Caco-2 (cell line): ENCODE measurements around the gene KRT17. TPM values are rescaled to one million over a fixed set of nuclear protein-coding genes. Genes with fewer than 3 reads are reported as not detected.
A peak's percentile ranks its signal among the peaks of the same experiment; 100 is the strongest.

Experiments
- BruUV-seq: library from RNA; stranded (reverse); fragments of 400-500 nt; replicated peaks from 2 replicates; lab custom pipeline; 2021; lab: Mats Ljungman, UMichigan
- CTCF ChIA-PET: fragments of 300-600 bp; sonication (Branson Sonifier 250); formaldehyde crosslinking; loops from one replicate; lab custom pipeline; 2022; ENCODE audit warnings: antibody characterized with exemption; lab: Charles Lee
- POLR2A ChIA-PET: fragments of 300-600 bp; sonication (Branson Sonifier 250); formaldehyde crosslinking; loops from one replicate; lab custom pipeline; 2022; ENCODE audit warnings: antibody characterized with exemption; lab: Charles Lee
- DNase-seq, 2 experiments: peaks; one replicate each; pipeline versions ENCODE4 v3.0.0 to v3.0.0-alpha.2; 2020 to 2022
- H3K27me3 ChIP-seq: replicated peaks from 2 replicates; pipeline ENCODE4 v1.6.0; 2011; ENCODE audit warnings: low read length; ENCODE audit not compliant: control insufficient read depth, insufficient read depth
- H3K36me3 ChIP-seq: 2 replicates; pipeline ENCODE4 v1.5.1; 2011; ENCODE audit warnings: low read length; ENCODE audit not compliant: control insufficient read depth, insufficient read depth
- H3K4me1 ChIP-seq: fragments of 250-450 bp; sonication (Bioruptor Pico); 2 replicates; pipeline ENCODE4 v1.5.1; 2020; ENCODE audit warnings: mild to moderate bottlenecking
- H3K4me3 ChIP-seq: 2 replicates; pipeline ENCODE4 v1.5.1; 2011; ENCODE audit warnings: low read depth, mild to moderate bottlenecking, control low read depth, low read length
- H3K9me3 ChIP-seq: fragments of 250-450 bp; sonication (Bioruptor Pico); 2 replicates; pipeline ENCODE4 v1.5.1; 2020; ENCODE audit warnings: mild to moderate bottlenecking, moderate library complexity
- H3K27ac Mint-ChIP-seq: one replicate; pipeline ENCODE4 v1.8.0; 2022; ENCODE audit warnings: mixed read lengths; ENCODE audit not compliant: unreplicated experiment
- H3K27me3 Mint-ChIP-seq: one replicate; pipeline ENCODE4 v1.8.0; 2022; ENCODE audit warnings: mixed read lengths; ENCODE audit not compliant: insufficient read depth, unreplicated experiment
- H3K36me3 Mint-ChIP-seq: one replicate; pipeline ENCODE4 v1.8.0; 2022; ENCODE audit warnings: mild to moderate bottlenecking, mixed read lengths; ENCODE audit not compliant: insufficient read depth, unreplicated experiment
- H3K4me1 Mint-ChIP-seq: one replicate; pipeline ENCODE4 v1.8.0; 2022; ENCODE audit warnings: low read depth, mixed read lengths; ENCODE audit not compliant: unreplicated experiment
- H3K4me3 Mint-ChIP-seq: one replicate; pipeline ENCODE4 v1.8.0; 2022; ENCODE audit warnings: mild to moderate bottlenecking, moderate library complexity, mixed read lengths; ENCODE audit not compliant: unreplicated experiment
- H3K9me3 Mint-ChIP-seq: one replicate; pipeline ENCODE4 v1.8.0; 2022; ENCODE audit warnings: mixed read lengths; ENCODE audit not compliant: unreplicated experiment
- intact Hi-C: fragments of 100-400 bp; cut with micrococcal nuclease; formaldehyde crosslinking; loops from one replicate; pipeline ENCODE4 v1.10.0; 2022; ENCODE audit not compliant: unreplicated experiment
- total RNA-seq: library from RNA; stranded (reverse); gene quantifications from 2 replicates; pipeline ENCODE4 v1.2.3, GENCODE V29; 2022
- TF ChIP-seq, protein P1 (sequence below), 2 experiments: fragments of 200-600 bp in 1 of 2; IDR thresholded peaks; 1 replicate in 1 of 2; 2 replicates in 1 of 2; pipeline versions ENCODE4 v1.5.1 to v1.8.0; 2011 to 2022; ENCODE audit warnings: antibody characterized with exemption in 1 of 2, control low read depth in 1 of 2, inconsistent platforms in 1 of 2, low read depth in 1 of 2, low read length in 1 of 2, mild to moderate bottlenecking in 1 of 2, moderate library complexity in 1 of 2; ENCODE audit not compliant: insufficient read depth in 1 of 2, severe bottlenecking in 1 of 2, unreplicated experiment in 1 of 2

Gene KRT17
- total RNA-seq, 1 experiment from 2014 or later = 2.8 TPM

DNA sequence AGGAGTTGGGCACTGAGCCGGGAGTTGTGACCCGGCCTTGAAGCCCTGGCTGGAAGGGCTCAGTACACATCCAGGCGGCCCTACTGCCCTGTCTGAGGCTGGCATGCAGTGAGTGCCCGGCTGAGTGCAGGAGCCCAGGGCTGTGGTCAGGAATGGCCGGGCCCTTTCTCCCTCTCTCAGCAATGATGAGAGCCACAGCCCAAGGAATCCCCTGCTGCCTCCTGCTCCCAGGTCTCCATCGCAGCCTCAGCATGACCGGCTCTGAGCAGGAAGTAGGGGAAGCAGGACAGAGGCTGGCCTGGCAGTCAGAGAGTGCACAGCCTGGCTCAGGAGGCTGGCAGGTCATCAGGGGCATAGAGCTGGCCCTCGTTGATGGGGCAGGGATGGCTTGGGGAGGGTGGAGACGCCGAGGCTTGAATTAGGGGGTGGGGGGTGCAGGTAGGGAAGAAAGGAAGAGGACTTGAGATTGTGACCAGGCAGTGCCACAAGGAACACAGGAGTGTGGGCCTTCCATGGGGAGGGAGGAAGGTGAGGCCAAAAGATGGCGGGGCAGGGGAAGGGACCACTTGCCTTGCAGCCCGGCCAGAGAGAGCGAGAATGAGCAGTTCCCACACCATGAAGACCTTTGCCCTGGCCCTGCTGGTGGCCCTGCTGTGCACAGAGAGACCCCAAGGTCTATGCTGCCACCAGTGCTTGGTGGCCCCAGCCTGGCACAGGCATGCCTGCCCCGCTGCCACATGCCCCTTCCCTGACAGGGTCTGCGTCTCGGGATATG lies 32.1 kb upstream of the KRT17 start:
- Histone ChIP-seq H3K4me3 (no peak overlapping the region), H3K36me3 (no peaks in the 10 kb centered on the region), H3K4me1 (peaks cover 31% of the 10 kb centered on the region), H3K9me3 (no peaks in the 10 kb centered on the region), H3K27me3 (no peaks in the 10 kb centered on the region)
- ChIA-PET POLR2A (no interaction called here), CTCF (no interaction called here)
- Mint-ChIP-seq H3K4me3 (no peak overlapping the region), H3K36me3 (peaks cover 6% of the 10 kb centered on the region), H3K4me1 (peaks cover 7% of the 10 kb centered on the region), H3K27me3 (no peaks in the 10 kb centered on the region), H3K27ac (no peak overlapping the region), H3K9me3 (no peaks in the 10 kb centered on the region)
- TF ChIP-seq, protein P1, sequence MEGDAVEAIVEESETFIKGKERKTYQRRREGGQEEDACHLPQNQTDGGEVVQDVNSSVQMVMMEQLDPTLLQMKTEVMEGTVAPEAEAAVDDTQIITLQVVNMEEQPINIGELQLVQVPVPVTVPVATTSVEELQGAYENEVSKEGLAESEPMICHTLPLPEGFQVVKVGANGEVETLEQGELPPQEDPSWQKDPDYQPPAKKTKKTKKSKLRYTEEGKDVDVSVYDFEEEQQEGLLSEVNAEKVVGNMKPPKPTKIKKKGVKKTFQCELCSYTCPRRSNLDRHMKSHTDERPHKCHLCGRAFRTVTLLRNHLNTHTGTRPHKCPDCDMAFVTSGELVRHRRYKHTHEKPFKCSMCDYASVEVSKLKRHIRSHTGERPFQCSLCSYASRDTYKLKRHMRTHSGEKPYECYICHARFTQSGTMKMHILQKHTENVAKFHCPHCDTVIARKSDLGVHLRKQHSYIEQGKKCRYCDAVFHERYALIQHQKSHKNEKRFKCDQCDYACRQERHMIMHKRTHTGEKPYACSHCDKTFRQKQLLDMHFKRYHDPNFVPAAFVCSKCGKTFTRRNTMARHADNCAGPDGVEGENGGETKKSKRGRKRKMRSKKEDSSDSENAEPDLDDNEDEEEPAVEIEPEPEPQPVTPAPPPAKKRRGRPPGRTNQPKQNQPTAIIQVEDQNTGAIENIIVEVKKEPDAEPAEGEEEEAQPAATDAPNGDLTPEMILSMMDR (IDR thresholded peaks at IDR 0.05; ENCODE audit: insufficient read depth in 1 of 2, low read depth in 1 of 2, low read length in 1 of 2, severe bottlenecking in 1 of 2, unreplicated experiment in 1 of 2) = no peak
- intact Hi-C loops = no loop called here
- no peak for DNase-seq
- BruUV-seq = no TSS peak

GRCh38 chr17:41655611-41656111 lies 31.3 kb upstream of the KRT17 start:
- no TSS peak for BruUV-seq
- intact Hi-C loops = no loop called here
- no peaks in the 10 kb centered on the region for H3K27me3 ChIP-seq
- no peak overlapping the region for H3K4me3 Mint-ChIP-seq
- DNase-seq = peak in 1 of 2 experiments; percentile 71
- no peaks in the 10 kb centered on the region for H3K36me3 ChIP-seq
- POLR2A ChIA-PET = no interaction called here
- H3K27me3 Mint-ChIP-seq = no peaks in the 10 kb centered on the region
- H3K36me3 Mint-ChIP-seq = peaks cover 4% of the 10 kb centered on the region
- H3K27ac Mint-ChIP-seq = peak overlapping the region; percentile 68
- TF ChIP-seq, protein P1 (IDR thresholded peaks at IDR 0.05; ENCODE audit: insufficient read depth in 1 of 2, low read depth in 1 of 2, low read length in 1 of 2, severe bottlenecking in 1 of 2, unreplicated experiment in 1 of 2) = no peak
- no peak overlapping the region for H3K4me3 ChIP-seq
- no peaks in the 10 kb centered on the region for H3K9me3 ChIP-seq
- H3K4me1 Mint-ChIP-seq = peaks cover 7% of the 10 kb centered on the region
- H3K9me3 Mint-ChIP-seq = no peaks in the 10 kb centered on the region
- H3K4me1 ChIP-seq = peaks cover 35% of the 10 kb centered on the region
- CTCF ChIA-PET = no interaction called here

- ChIA-PET POLR2A (interaction anchor here (1.0 kb wide), 1 partner anchor 127 kb away, joined by 3 read pairs; the partner anchor contains the start of gene KRT19), CTCF (interaction anchor here (0.8 to 2.0 kb wide), 4 partner anchors 9 to 119 kb away, joined by 3 to 24 read pairs (median 8); no protein-coding TSS in a partner anchor)
- no peaks in the 10 kb centered on the region for H3K36me3 ChIP-seq
- TF ChIP-seq, protein P1 (IDR thresholded peaks at IDR 0.05; ENCODE audit: insufficient read depth in 1 of 2, low read depth in 1 of 2, low read length in 1 of 2, severe bottlenecking in 1 of 2, unreplicated experiment in 1 of 2) = no peak
- Mint-ChIP-seq H3K27ac (peak overlapping the region; percentile 68), H3K4me3 (no peak overlapping the region), H3K36me3 (no peaks in the 10 kb centered on the region), H3K4me1 (peaks cover 7% of the 10 kb centered on the region), H3K9me3 (no peaks in the 10 kb centered on the region), H3K27me3 (no peaks in the 10 kb centered on the region)
- H3K27me3 ChIP-seq = no peaks in the 10 kb centered on the region
- H3K4me3 ChIP-seq = no peak overlapping the region
- no peak for DNase-seq
- peaks cover 35% of the 10 kb centered on the region for H3K4me1 ChIP-seq
- intact Hi-C loops = no loop called here
- no TSS peak for BruUV-seq
- H3K9me3 ChIP-seq = no peaks in the 10 kb centered on the region
Observed at GRCh38 chr17:41654678-41655607, 30.6 kb upstream of the KRT17 start.
